Measurements from ENCODE around the gene IMMP2L. TPM values are rescaled to one million over a fixed set of nuclear protein-coding genes. Genes with fewer than 3 reads are reported as not detected.

The IMMP2L gene
- total and polyA plus RNA-seq, 2 of the 4 experiments (the other 2 are of a cell fraction): 5.8 to 9.3 TPM

DNA sequence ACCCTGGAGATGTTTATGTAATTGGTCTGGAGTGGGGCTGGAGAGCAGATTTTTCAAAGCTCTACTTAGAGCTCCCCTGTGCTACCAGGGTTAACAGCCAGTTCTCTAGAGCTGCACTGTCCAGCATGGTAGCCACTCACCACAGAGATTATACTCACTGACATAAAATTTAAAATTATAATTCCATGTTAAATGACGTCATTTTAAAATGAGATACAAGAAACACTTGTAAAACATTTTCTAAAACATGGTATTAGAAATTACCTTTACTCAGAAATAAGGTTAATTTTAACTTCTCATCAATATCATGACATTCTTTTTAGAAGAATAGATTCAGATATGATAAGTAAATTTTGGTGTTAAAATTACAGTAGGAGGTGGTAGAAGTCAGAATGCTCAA lies 777.5 kb downstream of the IMMP2L start:
- no peak overlapping the region for H2AK9ac ChIP-seq (replicated peaks; ENCODE audit: low read depth, low read length, poor library complexity)
- in situ Hi-C loops (cut with MboI; ENCODE audit: low sequenced_read_pairs): no loop called here
- no peak overlapping the region for H3K4me3 ChIP-seq (ENCODE audit: insufficient read depth, low read depth, low read length)
- H4K91ac ChIP-seq (ENCODE audit: insufficient read depth, low read depth, low read length): no peak overlapping the region
- no peak overlapping the region for H3K14ac ChIP-seq (replicated peaks; ENCODE audit: low read depth, low read length)
- H3K56ac ChIP-seq (ENCODE audit: extremely low read depth, insufficient read depth, low read length): no peak overlapping the region
- POLR2A ChIA-PET (ENCODE audit: unreplicated experiment): no interaction called here
- dilution Hi-C loops (cut with HindIII; ENCODE audit: low sequenced_read_pairs, unreplicated experiment): no loop called here
- no peaks in the 10 kb centered on the region for H3K9me3 ChIP-seq (ENCODE audit: control insufficient read depth, insufficient read depth, low read length)
- no peaks in the 10 kb centered on the region; the same call in 1 of the 2 replicates for H3K4me1 ChIP-seq (ENCODE audit: control insufficient read depth, insufficient read depth, low read length)
- TF ChIP-seq MXI1 (IDR thresholded peaks at IDR 0.05; ENCODE audit: borderline replicate concordance, low read depth, low read length) (no peak), CHD1 (IDR thresholded peaks at IDR 0.05; ENCODE audit: low read depth, low read length) (no peak), RAD21 (IDR thresholded peaks at IDR 0.05; ENCODE audit: low read length) (no peak), FOS (IDR thresholded peaks at IDR 0.05; ENCODE audit: low read depth, low read length) (no peak), RCOR1 (IDR thresholded peaks at IDR 0.05; ENCODE audit: insufficient replicate concordance, low read length) (no peak), MAZ (IDR thresholded peaks at IDR 0.05; ENCODE audit: borderline replicate concordance, low read depth, low read length) (no peak), NFE2L2 (IDR thresholded peaks at IDR 0.05; ENCODE audit: low read depth, low read length) (no peak), POLR2A (IDR thresholded peaks at IDR 0.05; ENCODE audit: low read depth, low read length) (no peak), ELK1 (IDR thresholded peaks at IDR 0.05; ENCODE audit: borderline replicate concordance, low read depth, low read length) (no peak), RFX5 (IDR thresholded peaks at IDR 0.05; ENCODE audit: low read depth, low read length) (no peak), BHLHE40 (IDR thresholded peaks at IDR 0.05; ENCODE audit: low read depth, low read length) (no peak), MAFK (IDR thresholded peaks at IDR 0.05; ENCODE audit: low read depth, low read length) (no peak), CEBPB (IDR thresholded peaks at IDR 0.05; ENCODE audit: low read depth, low read length) (no peak), SMC3 (IDR thresholded peaks at IDR 0.05; ENCODE audit: low read depth, low read length) (no peak)
- TF ChIP-seq, protein P1, sequence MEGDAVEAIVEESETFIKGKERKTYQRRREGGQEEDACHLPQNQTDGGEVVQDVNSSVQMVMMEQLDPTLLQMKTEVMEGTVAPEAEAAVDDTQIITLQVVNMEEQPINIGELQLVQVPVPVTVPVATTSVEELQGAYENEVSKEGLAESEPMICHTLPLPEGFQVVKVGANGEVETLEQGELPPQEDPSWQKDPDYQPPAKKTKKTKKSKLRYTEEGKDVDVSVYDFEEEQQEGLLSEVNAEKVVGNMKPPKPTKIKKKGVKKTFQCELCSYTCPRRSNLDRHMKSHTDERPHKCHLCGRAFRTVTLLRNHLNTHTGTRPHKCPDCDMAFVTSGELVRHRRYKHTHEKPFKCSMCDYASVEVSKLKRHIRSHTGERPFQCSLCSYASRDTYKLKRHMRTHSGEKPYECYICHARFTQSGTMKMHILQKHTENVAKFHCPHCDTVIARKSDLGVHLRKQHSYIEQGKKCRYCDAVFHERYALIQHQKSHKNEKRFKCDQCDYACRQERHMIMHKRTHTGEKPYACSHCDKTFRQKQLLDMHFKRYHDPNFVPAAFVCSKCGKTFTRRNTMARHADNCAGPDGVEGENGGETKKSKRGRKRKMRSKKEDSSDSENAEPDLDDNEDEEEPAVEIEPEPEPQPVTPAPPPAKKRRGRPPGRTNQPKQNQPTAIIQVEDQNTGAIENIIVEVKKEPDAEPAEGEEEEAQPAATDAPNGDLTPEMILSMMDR (conservative IDR thresholded peaks at IDR 0.05; ENCODE audit: low read depth, low read length): no peak
- TF ChIP-seq, protein P2, sequence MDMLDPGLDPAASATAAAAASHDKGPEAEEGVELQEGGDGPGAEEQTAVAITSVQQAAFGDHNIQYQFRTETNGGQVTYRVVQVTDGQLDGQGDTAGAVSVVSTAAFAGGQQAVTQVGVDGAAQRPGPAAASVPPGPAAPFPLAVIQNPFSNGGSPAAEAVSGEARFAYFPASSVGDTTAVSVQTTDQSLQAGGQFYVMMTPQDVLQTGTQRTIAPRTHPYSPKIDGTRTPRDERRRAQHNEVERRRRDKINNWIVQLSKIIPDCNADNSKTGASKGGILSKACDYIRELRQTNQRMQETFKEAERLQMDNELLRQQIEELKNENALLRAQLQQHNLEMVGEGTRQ (IDR thresholded peaks at IDR 0.05; ENCODE audit: low read depth, low read length): no peak
- no peak overlapping the region for H3K4ac ChIP-seq (ENCODE audit: low read depth, low read length)
- no peaks in the 10 kb centered on the region for H3K27me3 ChIP-seq (ENCODE audit: control insufficient read depth, insufficient read depth, low read length)
- no peak for ATAC-seq (ENCODE audit: low read depth)
- H2AK5ac ChIP-seq (ENCODE audit: low read depth, low read length): no peak overlapping the region
- no peaks in the 10 kb centered on the region for H4K20me1 ChIP-seq (ENCODE audit: insufficient read depth, low read length)
- H3K36me3 ChIP-seq (ENCODE audit: control insufficient read depth, insufficient read depth, low read length): no peaks in the 10 kb centered on the region
- no peak overlapping the region for H2AFZ ChIP-seq (replicated peaks; ENCODE audit: low read length, poor library complexity)
- WGBS, 2 experiments (ENCODE audit: extremely low coverage in 2 of 2, insufficient read length in 1 of 2): no CpG with 5 or more reads among the region's 1 CpG
- no peaks in the 10 kb centered on the region for H3K79me1 ChIP-seq (ENCODE audit: low read depth in 1 of 2, low read length in 2 of 2)
- no peak overlapping the region for H2BK120ac ChIP-seq (ENCODE audit: low read depth, low read length)
- no TSS peak for BruUV-seq (replicated peaks)
- H2BK5ac ChIP-seq (ENCODE audit: low read depth, low read length, poor library complexity, severe bottlenecking): no peak overlapping the region
- H3K9ac ChIP-seq (ENCODE audit: low read depth, low read length): no peak overlapping the region
- H2BK20ac ChIP-seq (ENCODE audit: low read depth, low read length): no peak overlapping the region
- CTCF ChIA-PET: interaction anchor here (0.5 kb wide), 1 partner anchor 11 kb away, joined by 3 read pairs; no protein-coding TSS in a partner anchor
- no peak overlapping the region for H3K4me2 ChIP-seq (ENCODE audit: low read depth, low read length)
- H3K9me1 ChIP-seq (ENCODE audit: insufficient read depth, low read length): no peaks in the 10 kb centered on the region
- no peak overlapping the region for H3K18ac ChIP-seq (ENCODE audit: low read depth, low read length)
- no peak overlapping the region for H3K23ac ChIP-seq (ENCODE audit: low read depth, low read length)
- no peak overlapping the region for H2BK15ac ChIP-seq (ENCODE audit: low read depth, low read length)
- no peak overlapping the region for H3K27ac ChIP-seq (ENCODE audit: insufficient read depth, low read length)
- no peak overlapping the region for H4K8ac ChIP-seq (ENCODE audit: low read depth in 2 of 2, low read length in 2 of 2)
- intact Hi-C loops (cut with micrococcal nuclease): no loop called here
- DNase-seq: no peak
- H4K5ac ChIP-seq (ENCODE audit: low read depth, low read length): no peak overlapping the region
